Endothelial cell of umbilical vein (primary cell): ENCODE measurements around the gene MISP3. TPM values are rescaled to one million over a fixed set of nuclear protein-coding genes. Genes with fewer than 3 reads are reported as not detected.
A peak's percentile ranks its signal among the peaks of the same experiment; 100 is the strongest.

Source experiments
- BruUV-seq: library from RNA; stranded (reverse); fragments of 400-500 nt; replicated peaks from 2 replicates; lab custom pipeline; 2021; lab: Mats Ljungman, UMichigan
- CTCF ChIA-PET: fragments of 300-600, 350-600 bp; sonication (Branson Sonifier 250); formaldehyde crosslinking; loops from one replicate; lab custom pipeline; 2021; ENCODE audit warnings: antibody characterized with exemption, inconsistent platforms; lab: Charles Lee
- POLR2A ChIA-PET: fragments of 300-600, 350-600 bp; sonication (Branson Sonifier 250); formaldehyde crosslinking; loops from one replicate; lab custom pipeline; 2021; ENCODE audit warnings: antibody characterized with exemption, inconsistent platforms; lab: Charles Lee
- DNase-seq: peaks from one replicate; pipeline ENCODE4 v3.0.0-alpha.2; 2011; ENCODE audit warnings: low read depth, low spot score
- FAIRE-seq: peaks from 2 replicates; lab custom pipeline; 2011; peaks lifted over from hg19 to GRCh38; lab: Jason Lieb, UNC
- H2AFZ ChIP-seq: 2 replicates; pipeline ENCODE4 v1.6.0; 2012; ENCODE audit warnings: low read depth, low read length, control low read depth, inconsistent platforms
- H3K27ac ChIP-seq: 2 replicates; pipeline ENCODE4 v1.5.1; 2011; ENCODE audit warnings: low read depth, mild to moderate bottlenecking, control low read depth, low read length, moderate library complexity; ENCODE audit not compliant: insufficient read depth
- H3K27me3 ChIP-seq, 2 experiments: 2 replicates each; pipeline versions ENCODE4 v1.6.0 to v1.6.1; 2011; ENCODE audit warnings: low read length in 2 of 2, mixed read lengths in 1 of 2; ENCODE audit not compliant: control insufficient read depth in 2 of 2, insufficient read depth in 2 of 2
- H3K36me3 ChIP-seq, 2 experiments: 2 replicates in 1 of 2; 3 replicates in 1 of 2; pipeline ENCODE4 v1.5.1; 2011; ENCODE audit warnings: low read length in 2 of 2, mild to moderate bottlenecking in 1 of 2, moderate library complexity in 1 of 2; ENCODE audit not compliant: control insufficient read depth in 2 of 2, insufficient read depth in 2 of 2; ENCODE audit errors: extremely low read depth in 1 of 2
- H3K4me1 ChIP-seq: 3 replicates; pipeline ENCODE4 v1.5.1; 2011; ENCODE audit warnings: mild to moderate bottlenecking, low read length; ENCODE audit not compliant: control insufficient read depth, insufficient read depth; ENCODE audit errors: extremely low read depth
- H3K4me2 ChIP-seq: 2 replicates; pipeline ENCODE4 v1.6.1; 2011; ENCODE audit warnings: low read length, control low read depth, mixed read lengths; ENCODE audit not compliant: insufficient read depth
- H3K4me3 ChIP-seq, 3 experiments: fragments of 200-600 bp in 1 of 3; sonication (generic), shearing (Covaris generic) in 1 of 3; replicated peaks in 1 of 3; 2 replicates each; pipeline ENCODE4 v1.5.1; 2011 to 2016; ENCODE audit warnings: control low read depth in 3 of 3, low read length in 3 of 3, mild to moderate bottlenecking in 2 of 3, inconsistent platforms in 1 of 3, low read depth in 1 of 3, moderate library complexity in 1 of 3; ENCODE audit not compliant: insufficient read depth in 1 of 3
- H3K79me2 ChIP-seq: 2 replicates; pipeline ENCODE4 v1.6.0; 2012; ENCODE audit warnings: low read length, inconsistent platforms; ENCODE audit not compliant: control insufficient read depth, insufficient read depth
- H3K9ac ChIP-seq: replicated peaks from 2 replicates; pipeline ENCODE3; 2011; ENCODE audit warnings: low read length, control low read depth; ENCODE audit not compliant: insufficient read depth; ENCODE audit errors: extremely low read depth
- H3K9me1 ChIP-seq: replicated peaks from 3 replicates; pipeline ENCODE4 v1.6.0; 2011; ENCODE audit warnings: mild to moderate bottlenecking, low read length; ENCODE audit not compliant: control insufficient read depth, insufficient read depth; ENCODE audit errors: extremely low read depth
- H3K9me3 ChIP-seq: replicated peaks from 2 replicates; pipeline ENCODE4 v1.5.1; 2012; ENCODE audit warnings: low read length, inconsistent platforms; ENCODE audit not compliant: control insufficient read depth, insufficient read depth
- H4K20me1 ChIP-seq: replicated peaks from 2 replicates; pipeline ENCODE3; 2011; ENCODE audit warnings: mild to moderate bottlenecking, low read length; ENCODE audit not compliant: control insufficient read depth, insufficient read depth; ENCODE audit errors: extremely low read depth
- CTCF ChIP-seq, 2 donors: IDR thresholded peaks; 1 replicate in 1 of 2; 2 replicates in 1 of 2; pipeline ENCODE4 v1.5.1; 2011; ENCODE audit warnings: low read length in 2 of 2, mild to moderate bottlenecking in 2 of 2, moderate library complexity in 2 of 2, control low read depth in 1 of 2, inconsistent platforms in 1 of 2, low read depth in 1 of 2; ENCODE audit not compliant: insufficient read depth in 1 of 2; ENCODE audit errors: extremely low read depth in 1 of 2
- EZH2 ChIP-seq: IDR thresholded peaks from 2 replicates; pipeline ENCODE4 v1.6.1; 2012; ENCODE audit warnings: borderline replicate concordance, low read depth, mild to moderate bottlenecking, moderate library complexity, low read length, inconsistent platforms; ENCODE audit not compliant: severe bottlenecking
- FOS ChIP-seq: IDR thresholded peaks from 2 replicates; pipeline ENCODE4 v1.6.1; 2011; ENCODE audit warnings: mild to moderate bottlenecking, low read length, moderate library complexity, borderline replicate concordance; ENCODE audit not compliant: insufficient read depth
- GATA2 ChIP-seq: IDR thresholded peaks from 2 replicates; pipeline ENCODE4 v1.7.0; 2011; ENCODE audit warnings: low read depth, mild to moderate bottlenecking, moderate library complexity, mixed read lengths, low read length; ENCODE audit not compliant: insufficient read length, insufficient read depth
- JUN ChIP-seq: IDR thresholded peaks from 2 replicates; pipeline ENCODE4 v1.6.1; 2011; ENCODE audit warnings: borderline replicate concordance, low read depth; ENCODE audit not compliant: insufficient read length, insufficient read depth
- MYC ChIP-seq: IDR thresholded peaks from one replicate; pipeline ENCODE4 v1.6.1; 2011; ENCODE audit warnings: mild to moderate bottlenecking, low read depth, low read length
- POLR2A ChIP-seq: IDR thresholded peaks from 2 replicates; pipeline ENCODE4 v1.6.1; 2012; ENCODE audit warnings: low read depth, mild to moderate bottlenecking, control low read depth, low read length
- POLR2AphosphoS5 ChIP-seq: IDR thresholded peaks from 2 replicates; pipeline ENCODE4 v1.6.1; 2012; ENCODE audit warnings: low read depth, mild to moderate bottlenecking, control low read depth, low read length, moderate library complexity; ENCODE audit not compliant: insufficient read depth
- dilution Hi-C: fragments of 300-500 bp; cut with MboI; formaldehyde crosslinking; loops from one replicate; pipeline ENCODE4 v1.15.0; 2019; ENCODE audit warnings: low sequenced_read_pairs; ENCODE audit not compliant: extremely low pct_ligation_motif_present
- intact Hi-C: fragments of 100-400 bp; cut with micrococcal nuclease; formaldehyde crosslinking; loops from one replicate; pipeline ENCODE4 v1.10.0; 2022
- polyA plus RNA-seq, 4 experiments: library from polyadenylated mRNA; depleted of rRNA in 3 of 4; stranded (reverse) in 3 of 4; unstranded in 1 of 4; fragments of >200 nt; gene quantifications; 2 replicates each; pipeline versions ENCODE4 v1.2.1 to v1.2.3, GENCODE V29; 2011 to 2012; ENCODE audit warnings: missing spikeins in 1 of 4
- total RNA-seq: library from RNA; stranded (reverse); gene quantifications from 2 replicates; pipeline ENCODE4 v1.2.3, GENCODE V29; 2021
- TF ChIP-seq, protein P1 (sequence below): IDR thresholded peaks from 2 replicates; pipeline ENCODE4 v1.6.1; 2011; ENCODE audit not compliant: insufficient read depth, insufficient read length

MISP3 gene
- total and polyA plus RNA-seq, 2 donors (not counting 3 experiments of a cell fraction or from before 2014, with no cell fraction given), result 0.26 to 0.31 TPM

GRCh38 chr19:14059093-14059480 lies 13.5 kb upstream of the MISP3 start:
- H3K4me2 ChIP-seq, result no peak overlapping the region
- FAIRE-seq (no peak), DNase-seq (no peak)
- H3K79me2 ChIP-seq, result no peaks in the 10 kb centered on the region
- H2AFZ ChIP-seq, result no peak overlapping the region
- H3K4me3 ChIP-seq, result no peak overlapping the region
- no peaks in the 10 kb centered on the region for H4K20me1 ChIP-seq
- H3K9me3 ChIP-seq, result no peaks in the 10 kb centered on the region
- ChIA-PET POLR2A (interaction anchor here (0.6 kb wide), 1 partner anchor 1053 kb away, joined by 3 read pairs; no protein-coding TSS in a partner anchor), CTCF (interaction anchor here (0.6 to 4.6 kb wide), 40 partner anchors 8 to 534 kb away, joined by 3 to 58 read pairs (median 5); partner anchors contain the start of genes ASF1B, IL27RA, MISP3 and NANOS3)
- dilution Hi-C loops (no loop called here), intact Hi-C loops (loop anchor here (5.0 kb wide), 1 partner anchor 177 kb away; no protein-coding TSS in a partner anchor)
- no peak for TF ChIP-seq MYC
- TF ChIP-seq CTCF (IDR thresholded peaks at IDR 0.05; ENCODE audit: extremely low read depth in 1 of 2, insufficient read depth in 1 of 2, low read depth in 1 of 2, low read length in 2 of 2), result peak; percentile 67 to 87
- no peaks in the 10 kb centered on the region for H3K4me1 ChIP-seq
- no peak overlapping the region for H3K9ac ChIP-seq
- no peak overlapping the region for H3K27ac ChIP-seq
- no TSS peak for BruUV-seq
- no peaks in the 10 kb centered on the region for H3K9me1 ChIP-seq
- H3K27me3 ChIP-seq, result peaks cover 7 to 8% of the 10 kb centered on the region in 2 experiments
- no peaks in the 10 kb centered on the region for H3K36me3 ChIP-seq

- DNase-seq (no peak), FAIRE-seq (no peak)
- ChIA-PET POLR2A (no interaction called here), CTCF (interaction anchor here (0.9 to 4.6 kb wide), 32 partner anchors 9 to 181 kb away, joined by 3 to 58 read pairs (median 7); partner anchors contain the start of genes ASF1B, IL27RA, MISP3 and NANOS3)
- H3K9me1 ChIP-seq, result no peaks in the 10 kb centered on the region
- dilution Hi-C loops, result no loop called here
- no peak overlapping the region for H2AFZ ChIP-seq
- H3K27ac ChIP-seq, result no peak overlapping the region
- peaks cover 7 to 8% of the 10 kb centered on the region in 2 experiments for H3K27me3 ChIP-seq
- H3K4me1 ChIP-seq, result no peaks in the 10 kb centered on the region
- no peaks in the 10 kb centered on the region for H4K20me1 ChIP-seq
- no peaks in the 10 kb centered on the region for H3K79me2 ChIP-seq
- H3K4me2 ChIP-seq, result no peak overlapping the region
- no peaks in the 10 kb centered on the region for H3K36me3 ChIP-seq
- no TSS peak for BruUV-seq
- TF ChIP-seq CTCF (IDR thresholded peaks at IDR 0.05; ENCODE audit: extremely low read depth in 1 of 2, insufficient read depth in 1 of 2, low read depth in 1 of 2, low read length in 2 of 2) (no peak), FOS (no peak), MYC (no peak), POLR2AphosphoS5 (no peak), POLR2A (no peak), EZH2 (no peak), GATA2 (no peak), JUN (no peak)
- TF ChIP-seq, protein P1, sequence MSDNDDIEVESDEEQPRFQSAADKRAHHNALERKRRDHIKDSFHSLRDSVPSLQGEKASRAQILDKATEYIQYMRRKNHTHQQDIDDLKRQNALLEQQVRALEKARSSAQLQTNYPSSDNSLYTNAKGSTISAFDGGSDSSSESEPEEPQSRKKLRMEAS, result no peak
- no peak overlapping the region for H3K9ac ChIP-seq
- intact Hi-C loops, result loop anchor here (5.0 kb wide), 1 partner anchor 177 kb away; no protein-coding TSS in a partner anchor
- no peak overlapping the region for H3K4me3 ChIP-seq
- H3K9me3 ChIP-seq, result no peaks in the 10 kb centered on the region
Observed at GRCh38 chr19:14059652-14060155, 12.9 kb upstream of the MISP3 start.
